ENCODE measurements around the gene LONP2. TPM values are rescaled to one million over a fixed set of nuclear protein-coding genes. Genes with fewer than 3 reads are reported as not detected.

Gene LONP2
- total RNA-seq, 1 experiment from 2014 or later: 55.6 TPM

DNA sequence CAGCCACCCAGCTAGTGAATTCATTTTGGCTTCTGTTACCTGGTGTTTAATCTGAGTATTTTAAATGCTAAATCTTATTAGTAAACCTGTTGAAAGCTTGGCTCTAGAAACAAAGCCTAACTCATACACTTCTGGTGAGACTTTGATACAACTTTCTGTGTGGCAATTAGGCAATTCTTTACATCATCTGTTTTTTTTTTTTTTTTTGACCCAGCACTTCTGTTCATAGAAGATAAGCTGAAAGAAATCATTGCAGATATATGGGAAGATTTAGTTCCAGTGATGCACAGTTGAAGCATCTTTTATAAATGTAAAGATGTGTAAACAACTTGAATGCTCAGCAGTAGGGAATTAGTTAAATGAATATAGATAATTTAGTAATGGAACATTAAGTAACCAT is 24.9 kb downstream of the LONP2 start:
- H3K4me3 Mint-ChIP-seq (ENCODE audit: unreplicated experiment): no peak overlapping the region
- no peaks in the 10 kb centered on the region for H3K9me3 Mint-ChIP-seq (ENCODE audit: unreplicated experiment)
- peaks cover 6% of the 10 kb centered on the region for H3K4me1 Mint-ChIP-seq (ENCODE audit: insufficient read depth, unreplicated experiment)
- H3K27ac Mint-ChIP-seq (ENCODE audit: low read depth, unreplicated experiment): no peak overlapping the region
- intact Hi-C loops (cut with micrococcal nuclease): no loop called here
- ChIA-PET POLR2A (interaction anchor here (0.9 kb wide), 1 partner anchor 8 kb away, joined by 3 read pairs; no protein-coding TSS in a partner anchor), CTCF (interaction anchor here (0.6 to 1.0 kb wide), 5 partner anchors 10 to 295 kb away, joined by 3 to 4 read pairs (median 3); no protein-coding TSS in a partner anchor)
- no TSS peak for BruUV-seq (replicated peaks)
- TF ChIP-seq, protein P1, sequence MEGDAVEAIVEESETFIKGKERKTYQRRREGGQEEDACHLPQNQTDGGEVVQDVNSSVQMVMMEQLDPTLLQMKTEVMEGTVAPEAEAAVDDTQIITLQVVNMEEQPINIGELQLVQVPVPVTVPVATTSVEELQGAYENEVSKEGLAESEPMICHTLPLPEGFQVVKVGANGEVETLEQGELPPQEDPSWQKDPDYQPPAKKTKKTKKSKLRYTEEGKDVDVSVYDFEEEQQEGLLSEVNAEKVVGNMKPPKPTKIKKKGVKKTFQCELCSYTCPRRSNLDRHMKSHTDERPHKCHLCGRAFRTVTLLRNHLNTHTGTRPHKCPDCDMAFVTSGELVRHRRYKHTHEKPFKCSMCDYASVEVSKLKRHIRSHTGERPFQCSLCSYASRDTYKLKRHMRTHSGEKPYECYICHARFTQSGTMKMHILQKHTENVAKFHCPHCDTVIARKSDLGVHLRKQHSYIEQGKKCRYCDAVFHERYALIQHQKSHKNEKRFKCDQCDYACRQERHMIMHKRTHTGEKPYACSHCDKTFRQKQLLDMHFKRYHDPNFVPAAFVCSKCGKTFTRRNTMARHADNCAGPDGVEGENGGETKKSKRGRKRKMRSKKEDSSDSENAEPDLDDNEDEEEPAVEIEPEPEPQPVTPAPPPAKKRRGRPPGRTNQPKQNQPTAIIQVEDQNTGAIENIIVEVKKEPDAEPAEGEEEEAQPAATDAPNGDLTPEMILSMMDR (IDR thresholded peaks at IDR 0.05; ENCODE audit: unreplicated experiment): no peak
- no peak for DNase-seq (ENCODE audit: unreplicated experiment)
- H3K27me3 Mint-ChIP-seq (ENCODE audit: insufficient read depth, unreplicated experiment): no peaks in the 10 kb centered on the region
- H3K36me3 Mint-ChIP-seq (ENCODE audit: insufficient read depth, unreplicated experiment): peaks cover 42% of the 10 kb centered on the region

DNA sequence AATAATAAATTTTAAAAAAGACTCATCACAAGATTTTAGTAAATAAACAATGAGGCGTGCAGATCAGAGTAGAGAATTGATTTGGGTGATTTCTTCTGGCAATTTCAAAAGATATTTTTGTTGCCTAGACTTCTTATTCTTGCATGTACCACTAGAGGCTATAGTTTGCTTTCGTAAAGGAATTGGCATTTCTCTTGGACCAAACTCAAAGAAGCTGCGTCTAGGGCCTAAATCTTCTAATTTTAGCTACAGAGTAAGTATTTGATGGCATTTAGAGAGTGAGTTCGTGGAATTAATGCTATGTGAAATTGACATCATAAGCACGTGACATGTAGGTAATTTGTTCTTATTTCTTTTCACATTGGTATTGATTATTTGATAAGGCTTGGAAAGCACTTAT is 27.6 kb downstream of the LONP2 start:
- ChIA-PET POLR2A (interaction anchor here (0.7 kb wide), 1 partner anchor 58 kb away, joined by 4 read pairs; no protein-coding TSS in a partner anchor), CTCF (interaction anchor here (0.6 to 1.4 kb wide), 6 partner anchors 20 to 1598 kb away, joined by 3 to 5 read pairs (median 4); no protein-coding TSS in a partner anchor)
- Mint-ChIP-seq H3K36me3 (ENCODE audit: insufficient read depth, unreplicated experiment) (peaks cover 18% of the 10 kb centered on the region), H3K4me3 (ENCODE audit: unreplicated experiment) (no peak overlapping the region), H3K9me3 (ENCODE audit: unreplicated experiment) (no peaks in the 10 kb centered on the region), H3K4me1 (ENCODE audit: insufficient read depth, unreplicated experiment) (peaks cover 6% of the 10 kb centered on the region), H3K27me3 (ENCODE audit: insufficient read depth, unreplicated experiment) (no peaks in the 10 kb centered on the region), H3K27ac (ENCODE audit: low read depth, unreplicated experiment) (no peak overlapping the region)
- intact Hi-C loops (cut with micrococcal nuclease): no loop called here
- no peak for DNase-seq (ENCODE audit: unreplicated experiment)
- TF ChIP-seq, protein P1 (IDR thresholded peaks at IDR 0.05; ENCODE audit: unreplicated experiment): no peak
- BruUV-seq (replicated peaks): no TSS peak

DNA sequence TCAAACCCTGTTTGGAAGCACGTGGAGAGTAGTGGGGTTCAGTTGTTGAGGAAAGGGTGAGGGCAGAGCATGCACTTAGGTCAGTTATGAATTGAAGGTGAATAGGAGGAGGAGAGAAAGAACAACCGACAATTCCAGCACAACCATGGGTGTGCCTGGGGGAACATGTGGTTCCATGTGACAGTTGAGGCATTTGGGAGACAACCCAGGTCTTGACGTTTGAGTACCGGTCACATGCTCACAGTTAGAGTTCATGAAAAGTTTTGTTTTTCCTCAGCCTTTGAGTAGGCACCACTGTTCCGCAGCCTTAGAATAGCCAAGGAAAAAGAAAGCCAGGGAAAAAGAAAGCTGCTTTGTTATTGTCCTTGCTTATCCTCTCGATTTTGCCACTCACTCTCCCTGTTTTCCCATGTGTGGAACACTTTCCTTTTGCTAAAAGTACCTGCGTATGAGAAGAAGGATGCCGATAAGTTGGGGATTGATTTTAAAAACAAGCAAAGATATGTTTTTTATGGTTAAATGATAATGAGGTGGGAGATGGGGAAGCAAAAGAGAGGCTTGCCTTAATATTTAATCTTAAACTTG is 28.8 kb downstream of the LONP2 start:
- ChIA-PET CTCF (no interaction called here), POLR2A (no interaction called here)
- Mint-ChIP-seq H3K36me3 (ENCODE audit: insufficient read depth, unreplicated experiment) (peaks cover 24% of the 10 kb centered on the region), H3K4me1 (ENCODE audit: insufficient read depth, unreplicated experiment) (peaks cover 6% of the 10 kb centered on the region), H3K9me3 (ENCODE audit: unreplicated experiment) (no peaks in the 10 kb centered on the region), H3K27me3 (ENCODE audit: insufficient read depth, unreplicated experiment) (no peaks in the 10 kb centered on the region), H3K4me3 (ENCODE audit: unreplicated experiment) (no peak overlapping the region), H3K27ac (ENCODE audit: low read depth, unreplicated experiment) (no peak overlapping the region)
- DNase-seq (ENCODE audit: unreplicated experiment): no peak
- intact Hi-C loops (cut with micrococcal nuclease): no loop called here
- BruUV-seq (replicated peaks): no TSS peak
- TF ChIP-seq, protein P1 (IDR thresholded peaks at IDR 0.05; ENCODE audit: unreplicated experiment): no peak

DNA sequence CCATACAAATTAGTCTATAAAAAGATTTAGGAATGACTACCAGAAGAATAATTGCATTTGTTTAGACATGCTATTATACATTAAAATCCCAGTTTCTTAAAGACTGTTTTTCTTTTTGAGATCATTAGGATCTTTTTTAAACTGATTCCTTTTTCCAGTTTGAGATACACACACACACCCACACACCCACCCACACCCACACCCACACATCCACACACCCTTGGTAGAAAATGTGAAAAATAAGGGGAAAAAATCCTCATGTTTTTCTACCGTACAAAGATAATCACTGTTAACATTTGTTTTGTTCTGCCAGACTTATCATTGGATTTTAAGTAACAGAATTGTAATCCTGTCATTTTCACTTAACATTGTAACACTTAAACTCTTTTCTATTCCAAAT is 30.4 kb downstream of the LONP2 start:
- Mint-ChIP-seq H3K27me3 (ENCODE audit: insufficient read depth, unreplicated experiment) (no peaks in the 10 kb centered on the region), H3K9me3 (ENCODE audit: unreplicated experiment) (no peaks in the 10 kb centered on the region), H3K4me1 (ENCODE audit: insufficient read depth, unreplicated experiment) (peaks cover 15% of the 10 kb centered on the region), H3K27ac (ENCODE audit: low read depth, unreplicated experiment) (no peak overlapping the region), H3K4me3 (ENCODE audit: unreplicated experiment) (no peak overlapping the region), H3K36me3 (ENCODE audit: insufficient read depth, unreplicated experiment) (peaks cover 39% of the 10 kb centered on the region)
- TF ChIP-seq, protein P1 (IDR thresholded peaks at IDR 0.05; ENCODE audit: unreplicated experiment): no peak
- ChIA-PET CTCF (interaction anchor here (0.5 to 1.6 kb wide), 2 partner anchors 12 to 18 kb away, joined by 3 read pairs; no protein-coding TSS in a partner anchor), POLR2A (interaction anchor here (1.0 kb wide), 1 partner anchor 8 kb away, joined by 5 read pairs; no protein-coding TSS in a partner anchor)
- no peak for DNase-seq (ENCODE audit: unreplicated experiment)
- no TSS peak for BruUV-seq (replicated peaks)
- intact Hi-C loops (cut with micrococcal nuclease): no loop called here

Data from MCF 10A (cell line).